Fibroblast of lung (primary cell): ENCODE results near the gene EMC10. TPM values are rescaled to one million over a fixed set of nuclear protein-coding genes. Genes with fewer than 3 reads are reported as not detected.

Experiments used
- DNase-seq, 2 donors: peaks; one replicate each; pipeline versions ENCODE4 v3.0.0 to v3.0.0-alpha.2; 2010; ENCODE audit warnings: low read depth in 2 of 2
- H2AFZ ChIP-seq: 2 replicates; pipeline ENCODE4 v1.5.1; 2012; ENCODE audit warnings: low read length, control low read depth, inconsistent platforms
- H3K27ac ChIP-seq: 2 replicates; pipeline ENCODE4 v1.5.1; 2011; ENCODE audit warnings: low read length, control low read depth; ENCODE audit not compliant: insufficient read depth
- H3K27me3 ChIP-seq: 2 replicates; pipeline ENCODE4 v1.5.1; 2011; ENCODE audit warnings: mild to moderate bottlenecking, low read length; ENCODE audit not compliant: control insufficient read depth, insufficient read depth
- H3K36me3 ChIP-seq: 2 replicates; pipeline ENCODE4 v1.5.1; 2011; ENCODE audit warnings: low read length; ENCODE audit not compliant: control insufficient read depth, insufficient read depth
- H3K4me1 ChIP-seq: 2 replicates; pipeline ENCODE4 v1.5.1; 2011; ENCODE audit warnings: low read length; ENCODE audit not compliant: control insufficient read depth, insufficient read depth; ENCODE audit errors: extremely low read depth
- H3K4me2 ChIP-seq: 2 replicates; pipeline ENCODE4 v1.5.1; 2011; ENCODE audit warnings: low read length, control low read depth; ENCODE audit not compliant: insufficient read depth; ENCODE audit errors: extremely low read depth
- H3K4me3 ChIP-seq, 4 experiments: fragments of 200-600 bp in 1 of 4; sonication (generic) in 1 of 4; replicated peaks in 1 of 4; 2 replicates each; pipeline ENCODE4 v1.5.1; 2011 to 2016; ENCODE audit warnings: low read length in 4 of 4, low read depth in 3 of 4, mild to moderate bottlenecking in 3 of 4, control low read depth in 2 of 4, inconsistent platforms in 1 of 4, mixed read lengths in 1 of 4; ENCODE audit not compliant: insufficient read depth in 1 of 4; ENCODE audit errors: control extremely low read depth in 1 of 4
- H3K79me2 ChIP-seq: 2 replicates; pipeline ENCODE4 v1.5.1; 2012; ENCODE audit warnings: mild to moderate bottlenecking, low read length, inconsistent platforms; ENCODE audit not compliant: control insufficient read depth, insufficient read depth
- H3K9ac ChIP-seq: 2 replicates; pipeline ENCODE4 v1.5.1; 2011; ENCODE audit warnings: mild to moderate bottlenecking, low read length, control low read depth; ENCODE audit not compliant: insufficient read depth
- H3K9me3 ChIP-seq: 2 replicates; pipeline ENCODE4 v1.5.1; 2012; ENCODE audit warnings: low read depth, low read length; ENCODE audit not compliant: control insufficient read depth, insufficient read depth
- H4K20me1 ChIP-seq: 2 replicates; pipeline ENCODE4 v1.5.1; 2011; ENCODE audit warnings: low read length; ENCODE audit not compliant: control insufficient read depth, insufficient read depth; ENCODE audit errors: extremely low read depth
- EZH2 ChIP-seq: IDR thresholded peaks from 2 replicates; pipeline ENCODE4 v1.5.1; 2012; ENCODE audit warnings: low read length, control low read depth, mild to moderate bottlenecking; ENCODE audit errors: missing control alignments
- polyA plus RNA-seq, 2 donors: library from polyadenylated mRNA; depleted of rRNA in 1 of 2; stranded (reverse) in 1 of 2; unstranded in 1 of 2; fragments of >200 nt; gene quantifications; 2 replicates each; pipeline ENCODE4 v1.2.1, GENCODE V29; 2011 to 2012; ENCODE audit warnings: missing spikeins in 1 of 2
- total RNA-seq: library from RNA; depleted of rRNA; stranded (reverse); fragments of >200 nt; gene quantifications from 2 replicates; pipeline ENCODE4 v1.2.1, GENCODE V29; 2014
- TF ChIP-seq, protein P1 (sequence below), 2 donors: IDR thresholded peaks in 1 of 2; conservative IDR thresholded peaks in 1 of 2; 1 replicate in 1 of 2; 2 replicates in 1 of 2; pipeline ENCODE4 v1.5.1; 2011 to 2012; ENCODE audit warnings: low read length in 2 of 2, control low read depth in 1 of 2, inconsistent platforms in 1 of 2, low read depth in 1 of 2, mild to moderate bottlenecking in 1 of 2

The EMC10 gene
- total and polyA plus RNA-seq, 2 donors (not counting 1 experiment from before 2014, with no cell fraction given), result 40.8 to 42.7 TPM

DNA sequence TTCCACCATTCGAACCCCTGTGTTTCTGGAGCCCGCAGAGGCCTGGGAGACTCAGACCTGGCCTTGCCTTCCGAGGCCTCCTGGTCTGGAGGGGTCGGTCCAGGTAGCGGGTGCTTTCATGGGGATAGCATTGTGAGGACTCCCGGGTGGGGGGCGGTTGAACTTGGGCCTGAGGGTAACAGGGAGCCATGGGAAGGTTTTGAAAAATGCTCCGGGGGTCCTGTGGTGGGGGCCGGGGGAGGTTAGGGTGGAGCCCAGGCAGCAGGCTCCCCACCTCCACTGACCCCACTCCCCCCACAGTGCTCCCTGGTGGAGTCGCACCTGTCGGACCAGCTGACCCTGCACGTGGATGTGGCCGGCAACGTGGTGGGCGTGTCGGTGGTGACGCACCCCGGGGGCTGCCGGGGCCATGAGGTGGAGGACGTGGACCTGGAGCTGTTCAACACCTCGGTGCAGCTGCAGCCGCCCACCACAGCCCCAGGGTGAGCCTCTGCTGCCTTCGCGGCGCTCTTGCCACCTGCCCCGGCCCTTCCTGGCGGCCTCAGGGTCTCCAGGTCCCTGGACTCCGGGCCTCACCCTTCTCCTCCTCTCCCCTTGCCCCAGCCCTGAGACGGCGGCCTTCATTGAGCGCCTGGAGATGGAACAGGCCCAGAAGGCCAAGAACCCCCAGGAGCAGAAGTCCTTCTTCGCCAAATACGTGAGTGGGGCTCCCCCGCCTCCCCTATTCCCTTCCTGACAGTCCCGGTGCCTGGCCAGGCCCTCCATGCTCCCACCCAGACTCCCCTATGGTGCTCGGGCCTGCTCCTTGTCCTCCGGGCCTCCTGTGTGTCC lies 4.2 kb downstream of the EMC10 start:
- H3K4me3 ChIP-seq, result no peak overlapping the region
- H3K27ac ChIP-seq, result no peak overlapping the region

GRCh38 chr19:50481351-50482149 lies 5.2 kb downstream of the EMC10 start:
- Histone ChIP-seq H3K9me3 (no peaks in the 10 kb centered on the region), H3K4me3 (no peak overlapping the region), H3K4me2 (no peak overlapping the region), H3K79me2 (peaks cover 8% of the 10 kb centered on the region), H2AFZ (no peak overlapping the region), H3K27me3 (no peaks in the 10 kb centered on the region), H3K4me1 (no peaks in the 10 kb centered on the region), H3K27ac (no peak overlapping the region), H4K20me1 (no peaks in the 10 kb centered on the region), H3K36me3 (peaks cover 9% of the 10 kb centered on the region), H3K9ac (no peak overlapping the region)
- DNase-seq, result no peak
- TF ChIP-seq EZH2, result no peak
- TF ChIP-seq, protein P1, sequence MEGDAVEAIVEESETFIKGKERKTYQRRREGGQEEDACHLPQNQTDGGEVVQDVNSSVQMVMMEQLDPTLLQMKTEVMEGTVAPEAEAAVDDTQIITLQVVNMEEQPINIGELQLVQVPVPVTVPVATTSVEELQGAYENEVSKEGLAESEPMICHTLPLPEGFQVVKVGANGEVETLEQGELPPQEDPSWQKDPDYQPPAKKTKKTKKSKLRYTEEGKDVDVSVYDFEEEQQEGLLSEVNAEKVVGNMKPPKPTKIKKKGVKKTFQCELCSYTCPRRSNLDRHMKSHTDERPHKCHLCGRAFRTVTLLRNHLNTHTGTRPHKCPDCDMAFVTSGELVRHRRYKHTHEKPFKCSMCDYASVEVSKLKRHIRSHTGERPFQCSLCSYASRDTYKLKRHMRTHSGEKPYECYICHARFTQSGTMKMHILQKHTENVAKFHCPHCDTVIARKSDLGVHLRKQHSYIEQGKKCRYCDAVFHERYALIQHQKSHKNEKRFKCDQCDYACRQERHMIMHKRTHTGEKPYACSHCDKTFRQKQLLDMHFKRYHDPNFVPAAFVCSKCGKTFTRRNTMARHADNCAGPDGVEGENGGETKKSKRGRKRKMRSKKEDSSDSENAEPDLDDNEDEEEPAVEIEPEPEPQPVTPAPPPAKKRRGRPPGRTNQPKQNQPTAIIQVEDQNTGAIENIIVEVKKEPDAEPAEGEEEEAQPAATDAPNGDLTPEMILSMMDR (conservative IDR thresholded peaks at IDR 0.05 in 1 of 2, IDR thresholded peaks at IDR 0.05 in 1 of 2; ENCODE audit: low read depth in 1 of 2, low read length in 2 of 2), result no peak

More for the DNA sequence above, 4.2 kb downstream of the EMC10 start:
- Histone ChIP-seq H3K4me1 (no peaks in the 10 kb centered on the region), H2AFZ (no peak overlapping the region), H3K36me3 (peaks cover 9% of the 10 kb centered on the region), H4K20me1 (no peaks in the 10 kb centered on the region), H3K4me2 (no peak overlapping the region), H3K27me3 (no peaks in the 10 kb centered on the region), H3K9ac (no peak overlapping the region), H3K9me3 (no peaks in the 10 kb centered on the region), H3K79me2 (peaks cover 8% of the 10 kb centered on the region)
- no peak for DNase-seq
- TF ChIP-seq, protein P1 (conservative IDR thresholded peaks at IDR 0.05 in 1 of 2, IDR thresholded peaks at IDR 0.05 in 1 of 2; ENCODE audit: low read depth in 1 of 2, low read length in 2 of 2), result no peak
- TF ChIP-seq EZH2, result no peak

DNA sequence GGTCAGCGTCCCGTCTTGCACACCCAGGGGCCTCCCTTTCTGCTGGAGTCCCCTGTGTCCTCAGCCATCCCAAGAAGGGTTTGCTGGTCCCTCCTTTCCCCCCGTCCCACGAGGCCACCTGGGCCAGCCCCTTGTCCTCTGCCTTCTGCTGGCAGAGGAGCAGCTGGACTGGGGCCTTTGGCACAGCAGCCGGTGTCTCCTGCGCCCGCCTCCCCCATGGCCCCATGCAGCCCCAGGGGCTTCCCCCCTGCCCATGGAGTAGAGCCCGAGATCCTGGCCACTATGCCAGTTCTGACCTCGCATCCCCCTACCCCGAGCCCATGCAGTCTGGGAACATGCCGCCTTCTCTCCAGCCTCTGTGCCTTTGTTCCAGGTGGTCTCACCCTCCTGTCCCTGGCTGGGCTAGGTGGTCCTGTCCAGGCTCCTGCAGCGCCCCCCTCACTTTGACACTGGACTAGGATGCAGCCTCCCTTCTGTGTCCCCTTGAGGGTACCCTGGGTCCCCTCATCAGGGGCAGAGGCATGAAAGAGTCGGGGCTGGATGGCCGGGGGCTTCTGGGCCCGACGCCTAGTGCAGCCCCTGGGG lies 6.1 kb downstream of the EMC10 start:
- Histone ChIP-seq H4K20me1 (no peaks in the 10 kb centered on the region), H3K9me3 (no peaks in the 10 kb centered on the region), H3K4me2 (no peak overlapping the region), H3K27me3 (peaks cover 1% of the 10 kb centered on the region), H3K4me3 (no peak overlapping the region), H3K79me2 (peaks cover 8% of the 10 kb centered on the region), H2AFZ (no peak overlapping the region), H3K9ac (no peak overlapping the region), H3K4me1 (no peaks in the 10 kb centered on the region), H3K27ac (no peak overlapping the region), H3K36me3 (peaks cover 9% of the 10 kb centered on the region)
- no peak for DNase-seq
- TF ChIP-seq EZH2, result no peak
- TF ChIP-seq, protein P1 (conservative IDR thresholded peaks at IDR 0.05 in 1 of 2, IDR thresholded peaks at IDR 0.05 in 1 of 2; ENCODE audit: low read depth in 1 of 2, low read length in 2 of 2), result no peak
